ENCODE data around the gene NDUFA3.

The NDUFA3 gene

GRCh38 chr19:54124393-54124792, 21.7 kb downstream of the NDUFA3 start:
- Histone ChIP-seq H3K27me3 (replicated peaks) (no peaks in the 10 kb centered on the region), H3K36me3 (replicated peaks) (peaks cover 63% of the 10 kb centered on the region), H3K27ac (no peak overlapping the region), H3K4me3 (ENCODE audit: low read depth, low read length) (no peak overlapping the region)
- in situ Hi-C loops (cut with HindIII; ENCODE audit: low pct_ligation_motif_present, low sequenced_read_pairs): no loop called here
- no peak for DNase-seq
- no peak for TF ChIP-seq CTCF (IDR thresholded peaks at IDR 0.05; ENCODE audit: low read depth, low read length, missing control alignments)

- peaks cover 53% of the 10 kb centered on the region for H3K36me3 ChIP-seq (replicated peaks)
- in situ Hi-C loops (cut with HindIII; ENCODE audit: low pct_ligation_motif_present, low sequenced_read_pairs): no loop called here
- no peak overlapping the region for H3K27ac ChIP-seq
- no peaks in the 10 kb centered on the region for H3K27me3 ChIP-seq (replicated peaks)
- no peak overlapping the region for H3K4me3 ChIP-seq (ENCODE audit: low read depth, low read length)
- TF ChIP-seq CTCF (IDR thresholded peaks at IDR 0.05; ENCODE audit: low read depth, low read length, missing control alignments): no peak
- no peak for DNase-seq
Observed at GRCh38 chr19:54125713-54126112, 23.1 kb downstream of the NDUFA3 start.

DNA sequence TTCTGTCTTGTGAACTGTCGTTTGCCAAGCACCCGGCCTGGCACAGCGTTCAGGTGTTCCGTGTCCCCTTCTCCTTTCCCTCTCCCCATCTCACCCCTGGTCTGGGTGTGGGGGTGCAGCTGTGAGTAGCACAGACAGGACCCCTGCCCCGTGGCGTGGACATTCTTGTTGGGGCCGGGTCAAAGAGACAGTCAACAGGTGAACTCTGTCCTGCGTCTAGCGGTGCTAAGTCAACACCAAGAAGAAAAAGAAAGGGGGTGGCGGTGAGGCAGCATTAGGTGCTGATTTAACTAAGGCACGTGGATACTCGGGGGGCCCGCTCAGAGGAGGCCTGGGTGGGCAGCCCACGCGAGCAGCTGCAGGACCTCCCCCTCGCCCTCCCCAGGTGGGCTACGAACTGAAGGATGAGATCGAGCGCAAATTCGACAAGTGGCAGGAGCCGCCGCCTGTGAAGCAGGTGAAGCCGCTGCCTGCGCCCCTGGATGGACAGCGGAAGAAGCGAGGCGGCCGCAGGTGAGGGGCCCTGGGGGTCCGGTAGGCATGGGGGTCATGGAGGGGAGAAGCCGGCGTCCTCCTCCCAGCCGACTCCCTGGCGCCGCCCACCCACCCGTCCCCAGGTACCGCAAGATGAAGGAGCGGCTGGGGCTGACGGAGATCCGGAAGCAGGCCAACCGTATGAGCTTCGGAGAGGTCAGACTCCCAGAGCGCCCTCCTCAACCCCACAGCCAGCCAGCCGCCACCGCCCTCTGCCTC, 25.2 kb downstream of the NDUFA3 start:
- Histone ChIP-seq H3K4me3 (ENCODE audit: low read depth, low read length) (no peak overlapping the region), H3K27me3 (replicated peaks) (no peaks in the 10 kb centered on the region), H3K36me3 (replicated peaks) (peaks cover 47% of the 10 kb centered on the region), H3K27ac (no peak overlapping the region)
- in situ Hi-C loops (cut with HindIII; ENCODE audit: low pct_ligation_motif_present, low sequenced_read_pairs): no loop called here
- no peak for TF ChIP-seq CTCF (IDR thresholded peaks at IDR 0.05; ENCODE audit: low read depth, low read length, missing control alignments)
- no peak for DNase-seq

GRCh38 chr19:54128441-54128725, 25.7 kb downstream of the NDUFA3 start:
- no peak overlapping the region for H3K4me3 ChIP-seq (ENCODE audit: low read depth, low read length)
- no peak overlapping the region for H3K27ac ChIP-seq
- no peak for DNase-seq
- no peaks in the 10 kb centered on the region for H3K27me3 ChIP-seq (replicated peaks)
- TF ChIP-seq CTCF (IDR thresholded peaks at IDR 0.05; ENCODE audit: low read depth, low read length, missing control alignments): no peak
- in situ Hi-C loops (cut with HindIII; ENCODE audit: low pct_ligation_motif_present, low sequenced_read_pairs): no loop called here
- peaks cover 42% of the 10 kb centered on the region for H3K36me3 ChIP-seq (replicated peaks)

DNA sequence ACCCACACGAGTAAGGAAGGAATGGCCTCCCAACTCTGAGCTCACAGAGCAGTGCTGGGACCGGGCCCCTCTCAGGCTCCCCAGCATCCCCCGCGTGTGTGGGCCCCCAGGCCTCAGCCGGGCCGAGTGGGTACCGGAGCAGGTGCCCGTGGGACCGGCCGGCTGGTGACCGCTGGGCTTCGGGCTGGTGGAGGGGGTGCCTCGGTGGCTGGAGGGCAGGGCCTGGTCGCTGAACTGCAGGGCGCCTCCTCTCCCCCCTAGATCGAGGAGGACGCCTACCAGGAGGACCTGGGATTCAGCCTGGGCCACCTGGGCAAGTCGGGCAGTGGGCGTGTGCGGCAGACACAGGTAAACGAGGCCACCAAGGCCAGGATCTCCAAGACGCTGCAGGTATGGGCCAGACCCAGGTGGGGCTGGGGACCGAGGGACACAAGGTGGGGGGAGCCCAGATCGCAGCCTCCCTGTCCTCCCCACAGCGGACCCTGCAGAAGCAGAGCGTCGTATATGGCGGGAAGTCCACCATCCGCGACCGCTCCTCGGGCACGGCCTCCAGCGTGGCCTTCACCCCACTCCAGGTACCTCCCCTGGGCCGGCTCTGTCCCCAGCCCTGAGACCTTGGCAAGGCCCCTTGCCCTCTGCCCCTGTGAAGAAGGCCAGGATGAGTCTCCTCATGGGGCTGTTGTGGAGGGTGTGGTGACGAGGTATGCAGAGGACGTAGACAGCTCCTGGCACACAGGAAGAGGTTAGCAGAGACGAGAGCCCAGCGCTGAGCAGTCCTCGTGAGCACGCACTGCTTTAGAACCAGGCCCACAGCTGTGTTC, 26.4 kb downstream of the NDUFA3 start:
- in situ Hi-C loops (cut with HindIII; ENCODE audit: low pct_ligation_motif_present, low sequenced_read_pairs): no loop called here
- no peak for TF ChIP-seq CTCF (IDR thresholded peaks at IDR 0.05; ENCODE audit: low read depth, low read length, missing control alignments)
- no peak overlapping the region for H3K27ac ChIP-seq
- DNase-seq: no peak
- H3K4me3 ChIP-seq (ENCODE audit: low read depth, low read length): no peak overlapping the region
- H3K36me3 ChIP-seq (replicated peaks): peaks cover 35% of the 10 kb centered on the region
- H3K27me3 ChIP-seq (replicated peaks): no peaks in the 10 kb centered on the region
